ENCODE data around the gene ZNF775.

ZNF775 gene

GRCh38 chr7:150346922-150347321 is 32.2 kb upstream of the ZNF775 start:
- no peak for DNase-seq

GRCh38 chr7:150351587-150352194 is 27.4 kb upstream of the ZNF775 start:
- no peak for DNase-seq

GRCh38 chr7:150355666-150356059 is 23.5 kb upstream of the ZNF775 start:
- no peak for DNase-seq

GRCh38 chr7:150356265-150356897 is 22.7 kb upstream of the ZNF775 start:
- DNase-seq: no peak

- DNase-seq: no peak
These were observed 21.9 kb upstream of the ZNF775 start for GRCh38 chr7:150357270-150357669.

- DNase-seq: no peak
These were observed 21.2 kb upstream of the ZNF775 start for GRCh38 chr7:150357771-150358427.

- no peak for DNase-seq
These were observed 20.7 kb upstream of the ZNF775 start for GRCh38 chr7:150358433-150358832.

- no peak for DNase-seq
These were observed 20.0 kb upstream of the ZNF775 start for GRCh38 chr7:150358988-150359621.

- no peak for DNase-seq
These were observed 19.3 kb upstream of the ZNF775 start for GRCh38 chr7:150359622-150360362.

- no peak for DNase-seq
These were observed 18.6 kb upstream of the ZNF775 start for GRCh38 chr7:150360363-150361058.

- no peak for DNase-seq
These were observed 17.7 kb upstream of the ZNF775 start for GRCh38 chr7:150361402-150361801.

- DNase-seq: no peak
These were observed 17.1 kb upstream of the ZNF775 start for GRCh38 chr7:150361807-150362621.

- DNase-seq: no peak
These were observed 15.8 kb upstream of the ZNF775 start for GRCh38 chr7:150363370-150363769.

- no peak for DNase-seq
These were observed 15.3 kb upstream of the ZNF775 start for GRCh38 chr7:150363872-150364271.

- DNase-seq: no peak
These were observed 13.9 kb upstream of the ZNF775 start for GRCh38 chr7:150365194-150365593.

- DNase-seq: no peak
These were observed 13.3 kb upstream of the ZNF775 start for GRCh38 chr7:150365673-150366398.

- DNase-seq: peak in 1 of 2 donors; percentile 47
These were observed 11.4 kb upstream of the ZNF775 start for GRCh38 chr7:150367677-150368095.

- DNase-seq: peak; percentile 78 to 87
These were observed 10.8 kb upstream of the ZNF775 start, which contains the start of gene REPIN1 for GRCh38 chr7:150368096-150368883. Gene REPIN1 (plus strand): TSS chr7:150368822. CDS start chr7:150369712, 890 bp downstream.

GRCh38 chr7:150368884-150369747 is 10.0 kb upstream of the ZNF775 start:
- DNase-seq: peak in 1 of 2 donors; percentile 51

All from hippocampal formation (tissue), 2 donors.